ENCODE results near the gene PEX7.
"Not testable (repeated sequence)": the region's sequence is repeated elsewhere in the genome, so short reads cannot be mapped to it uniquely, and the experiment has no call there.

PEX7 gene

DNA sequence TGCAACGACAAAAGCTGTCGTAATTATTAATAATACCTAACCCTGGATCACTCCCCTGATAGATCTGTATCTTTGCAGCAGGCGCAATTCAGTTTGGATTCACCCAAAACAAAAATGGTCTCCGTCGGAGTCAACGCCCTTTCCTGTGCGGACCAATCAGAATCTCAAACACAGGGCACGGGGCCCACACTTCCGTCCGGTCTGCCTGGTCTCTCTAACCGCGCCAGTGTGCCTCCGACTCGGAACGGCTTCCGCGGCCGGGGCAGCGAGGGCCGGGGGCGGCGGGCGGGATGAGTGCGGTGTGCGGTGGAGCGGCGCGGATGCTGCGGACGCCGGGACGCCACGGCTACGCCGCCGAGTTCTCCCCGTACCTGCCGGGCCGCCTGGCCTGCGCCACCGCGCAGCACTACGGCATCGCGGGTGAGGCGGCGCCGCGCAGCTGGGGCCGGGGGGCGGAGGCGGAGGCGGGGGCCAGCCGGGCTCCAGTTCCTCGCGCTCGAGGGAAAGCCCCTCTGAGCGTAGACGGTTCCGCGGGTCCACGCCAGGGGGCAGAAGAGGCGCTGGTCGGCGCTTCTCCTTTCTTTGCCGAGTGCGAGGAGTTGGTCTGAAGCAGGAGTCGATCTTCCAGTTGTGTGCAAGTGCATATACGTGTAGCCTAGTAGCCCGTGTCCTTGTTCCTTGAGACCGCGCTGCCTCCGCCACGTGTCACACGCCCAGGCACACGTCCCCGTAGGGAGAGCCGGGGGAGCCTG is at the start of gene PEX7:
PEX7 (plus strand) TSS at position 217 of the 752 bp plus-strand sequence; CDS start at position 291, 74 bp downstream.
- in situ Hi-C loops (cut with HindIII; ENCODE audit: low sequenced_read_pairs), result no loop called here

DNA sequence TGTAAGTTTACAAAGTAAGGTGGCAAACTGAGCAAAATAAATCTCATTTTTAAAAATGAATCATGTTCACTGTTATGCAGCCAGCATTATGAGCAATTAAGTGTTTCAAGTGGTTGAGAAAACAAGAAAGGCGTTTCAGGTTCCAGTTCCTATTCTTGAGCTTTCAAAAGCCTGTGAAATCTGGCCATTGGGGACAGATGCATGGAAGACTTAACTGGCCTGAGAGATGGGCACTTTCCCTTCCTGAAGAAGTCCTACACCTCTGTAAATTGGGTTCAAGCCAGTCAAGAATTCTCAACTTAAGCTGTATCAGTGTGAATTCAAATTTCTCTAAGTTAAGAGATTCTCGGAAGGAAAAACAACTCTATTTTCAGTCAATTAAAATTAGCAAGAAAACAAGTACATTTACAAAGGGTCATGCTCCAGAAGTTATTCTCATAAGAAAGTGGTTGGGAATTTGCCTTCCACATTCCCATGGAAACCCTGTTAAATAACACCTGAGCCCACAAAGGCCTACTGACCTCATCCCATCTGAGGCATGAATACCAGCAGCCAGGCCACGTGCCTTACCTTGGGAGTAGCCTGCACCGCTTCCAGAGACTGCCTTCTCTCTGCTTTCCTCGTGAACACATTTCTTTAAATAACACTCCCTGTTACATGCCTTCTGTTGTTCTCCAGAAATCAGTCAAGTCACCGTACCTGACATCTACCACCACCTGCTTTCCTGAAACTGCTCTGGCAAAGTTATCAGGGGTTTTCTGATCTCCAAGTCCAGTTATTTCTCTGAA is 49.5 kb upstream of the PEX7 start:
- in situ Hi-C loops (cut with HindIII; ENCODE audit: low sequenced_read_pairs), result no loop called here

DNA sequence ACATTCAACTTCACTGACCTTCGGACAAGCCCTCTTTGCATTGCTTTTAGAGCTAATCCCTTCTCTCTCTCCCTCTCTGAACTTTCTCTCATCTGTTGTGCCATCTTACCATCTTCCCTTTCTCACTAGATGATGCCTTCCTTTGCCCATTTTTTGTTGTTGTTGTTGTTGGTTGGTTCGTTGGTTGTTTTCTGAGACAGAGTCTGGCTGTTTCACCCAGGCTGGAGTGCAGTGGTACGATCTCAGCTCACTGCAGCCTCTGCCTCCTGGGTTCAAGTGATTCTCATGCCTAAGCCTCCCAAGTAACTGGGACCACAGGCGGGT is 49.0 kb upstream of the PEX7 start:
- in situ Hi-C loops (cut with HindIII; ENCODE audit: low sequenced_read_pairs), result no loop called here

GRCh38 chr6:136774228-136775041 is 48.0 kb upstream of the PEX7 start:
- in situ Hi-C loops (cut with HindIII; ENCODE audit: low sequenced_read_pairs), result loop anchor here (5.0 kb wide), 1 partner anchor 117 kb away; no protein-coding TSS in a partner anchor

DNA sequence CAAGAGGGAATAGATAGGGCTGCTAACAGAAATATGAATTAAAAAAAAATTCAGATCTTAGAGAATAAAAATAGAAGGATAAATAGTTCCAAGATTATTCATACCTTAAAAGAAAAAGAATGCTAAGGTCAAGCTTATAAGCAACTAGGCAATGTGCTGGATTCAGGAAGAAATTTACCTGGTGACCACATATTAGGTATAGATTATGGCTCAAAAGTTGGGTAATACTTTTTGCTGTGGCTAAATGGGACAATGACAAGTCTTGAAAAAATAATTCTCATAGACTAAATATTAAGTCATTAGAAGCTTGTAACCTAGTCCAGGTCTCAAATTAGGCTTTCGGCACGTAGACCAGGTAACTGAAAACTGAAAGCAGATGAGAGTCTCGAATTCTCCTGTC is 47.3 kb upstream of the PEX7 start:
- in situ Hi-C loops (cut with HindIII; ENCODE audit: low sequenced_read_pairs), result loop anchor here (5.0 kb wide), 1 partner anchor 118 kb away; no protein-coding TSS in a partner anchor

DNA sequence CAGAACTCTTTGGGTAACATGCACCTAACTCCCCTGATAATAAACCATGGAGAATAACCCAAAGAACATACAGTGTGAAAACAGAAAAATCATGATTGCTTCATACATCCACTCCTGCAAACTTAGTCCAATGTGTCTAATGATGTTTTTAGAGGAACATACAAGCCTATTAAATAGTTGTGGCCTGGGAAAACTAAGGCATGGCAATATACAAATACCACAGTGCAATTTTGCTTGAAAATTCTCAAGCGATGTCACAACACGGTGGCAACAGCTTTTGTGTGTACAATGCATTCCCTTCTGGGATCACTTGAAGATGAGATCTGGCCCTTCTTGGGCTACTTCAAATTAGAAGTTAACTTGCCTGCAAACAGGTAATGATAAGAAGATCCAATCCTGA is 46.8 kb upstream of the PEX7 start:
- in situ Hi-C loops (cut with HindIII; ENCODE audit: low sequenced_read_pairs), result loop anchor here (5.0 kb wide), 1 partner anchor 118 kb away; no protein-coding TSS in a partner anchor

GRCh38 chr6:136777651-136778050 is 44.7 kb upstream of the PEX7 start:
- in situ Hi-C loops (cut with HindIII; ENCODE audit: low sequenced_read_pairs), result loop anchor here (5.0 kb wide), 1 partner anchor 120 kb away; no protein-coding TSS in a partner anchor

GRCh38 chr6:136779682-136780081 is 42.7 kb upstream of the PEX7 start:
- in situ Hi-C loops (cut with HindIII; ENCODE audit: low sequenced_read_pairs), result loop anchor here (5.0 kb wide), 1 partner anchor 122 kb away; no protein-coding TSS in a partner anchor

- in situ Hi-C loops (cut with HindIII; ENCODE audit: low sequenced_read_pairs), result no loop called here
Observed at GRCh38 chr6:136780972-136781371, 41.4 kb upstream of the PEX7 start.

DNA sequence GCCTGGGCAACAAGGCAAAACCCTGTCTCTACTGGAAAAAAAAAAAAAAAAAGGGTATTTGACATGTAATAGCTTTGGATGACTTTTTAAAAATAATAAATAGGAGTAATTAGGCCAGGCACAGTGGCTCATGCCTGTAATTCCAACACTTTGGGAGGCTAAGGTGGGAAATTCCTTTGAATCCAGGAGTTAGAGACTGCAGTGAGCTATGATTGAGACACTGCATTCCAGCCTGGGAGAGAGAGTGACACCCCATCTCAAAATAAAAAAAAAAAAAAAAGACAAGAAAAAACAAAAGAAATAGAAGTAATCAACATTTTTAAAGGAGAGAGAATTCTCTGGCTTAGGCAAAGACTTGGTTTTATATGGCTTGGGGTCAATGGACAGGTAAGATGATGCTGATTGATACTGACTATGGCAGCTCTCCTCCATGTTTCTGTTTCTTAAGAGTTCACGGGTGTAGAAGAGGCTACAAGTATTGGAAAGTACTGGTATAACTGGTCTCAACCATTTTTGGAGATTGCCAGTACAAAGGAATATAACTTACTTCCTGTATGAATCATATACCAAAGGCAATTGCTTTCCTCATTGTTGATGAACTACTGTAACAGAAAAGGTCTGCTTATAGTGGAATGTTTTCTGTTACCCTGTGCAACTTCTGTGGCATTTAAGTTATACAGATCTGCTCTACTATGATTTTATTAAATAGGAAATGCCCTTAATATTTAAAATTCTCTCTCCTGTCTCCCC is 40.2 kb upstream of the PEX7 start:
- in situ Hi-C loops (cut with HindIII; ENCODE audit: low sequenced_read_pairs), result no loop called here

GRCh38 chr6:136783021-136783420 is 39.4 kb upstream of the PEX7 start:
- in situ Hi-C loops (cut with HindIII; ENCODE audit: low sequenced_read_pairs), result no loop called here

DNA sequence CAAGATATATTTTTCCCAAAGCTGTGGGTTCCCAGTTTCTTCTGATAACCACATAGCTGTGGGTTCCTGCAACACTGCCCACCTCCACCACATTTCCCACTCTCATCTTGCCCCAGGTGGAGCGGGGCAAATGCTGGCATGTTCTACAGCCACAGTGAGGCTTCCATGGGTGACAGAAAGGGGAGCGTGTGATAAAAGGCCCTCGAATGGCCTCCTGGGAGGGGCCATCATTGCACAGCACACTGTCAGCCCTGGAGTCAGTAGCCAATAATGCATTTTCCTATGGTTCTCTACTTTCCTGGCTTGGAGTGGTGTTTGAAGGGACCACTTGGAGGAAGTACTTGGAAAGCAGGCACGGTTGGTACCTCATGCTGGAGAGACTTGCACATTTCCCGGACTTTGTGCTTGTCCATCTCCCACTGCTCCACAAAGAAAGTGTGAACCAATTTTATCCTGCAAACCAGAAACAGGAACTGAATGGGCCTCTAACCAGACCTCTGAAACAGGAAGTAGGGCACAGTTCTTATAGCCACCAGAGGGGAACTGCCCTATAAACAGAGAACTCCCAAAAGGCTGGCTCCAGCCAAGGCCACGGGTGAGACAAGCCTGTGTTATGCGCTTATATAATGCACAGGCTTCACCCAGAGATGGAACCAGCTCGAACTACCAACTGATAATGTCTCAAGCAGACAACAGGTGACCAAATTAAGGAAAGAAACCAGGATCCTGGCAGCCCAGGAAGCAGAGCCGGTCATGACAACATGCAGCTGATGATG is 38.7 kb upstream of the PEX7 start:
- in situ Hi-C loops (cut with HindIII; ENCODE audit: low sequenced_read_pairs), result no loop called here

DNA sequence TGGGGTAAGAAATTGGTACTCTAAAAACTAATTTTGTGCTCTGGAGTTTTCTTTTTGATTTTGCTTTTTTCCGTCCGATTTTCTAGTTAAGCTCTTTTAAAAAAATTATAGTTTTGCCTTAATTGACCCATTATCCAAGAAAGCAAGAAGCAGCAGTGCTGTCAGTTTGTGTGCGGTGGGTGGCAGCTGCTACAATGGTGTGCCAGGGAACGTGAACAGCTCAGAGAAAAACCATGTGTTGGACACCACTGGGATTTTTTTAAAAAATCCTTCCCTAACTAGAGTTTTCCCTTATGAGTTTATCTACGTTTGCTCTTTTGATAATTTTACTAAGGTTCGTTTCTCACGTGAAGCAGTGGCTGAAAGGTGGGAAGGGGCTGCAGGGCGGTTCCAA is 38.1 kb upstream of the PEX7 start:
- in situ Hi-C loops (cut with HindIII; ENCODE audit: low sequenced_read_pairs), result no loop called here

DNA sequence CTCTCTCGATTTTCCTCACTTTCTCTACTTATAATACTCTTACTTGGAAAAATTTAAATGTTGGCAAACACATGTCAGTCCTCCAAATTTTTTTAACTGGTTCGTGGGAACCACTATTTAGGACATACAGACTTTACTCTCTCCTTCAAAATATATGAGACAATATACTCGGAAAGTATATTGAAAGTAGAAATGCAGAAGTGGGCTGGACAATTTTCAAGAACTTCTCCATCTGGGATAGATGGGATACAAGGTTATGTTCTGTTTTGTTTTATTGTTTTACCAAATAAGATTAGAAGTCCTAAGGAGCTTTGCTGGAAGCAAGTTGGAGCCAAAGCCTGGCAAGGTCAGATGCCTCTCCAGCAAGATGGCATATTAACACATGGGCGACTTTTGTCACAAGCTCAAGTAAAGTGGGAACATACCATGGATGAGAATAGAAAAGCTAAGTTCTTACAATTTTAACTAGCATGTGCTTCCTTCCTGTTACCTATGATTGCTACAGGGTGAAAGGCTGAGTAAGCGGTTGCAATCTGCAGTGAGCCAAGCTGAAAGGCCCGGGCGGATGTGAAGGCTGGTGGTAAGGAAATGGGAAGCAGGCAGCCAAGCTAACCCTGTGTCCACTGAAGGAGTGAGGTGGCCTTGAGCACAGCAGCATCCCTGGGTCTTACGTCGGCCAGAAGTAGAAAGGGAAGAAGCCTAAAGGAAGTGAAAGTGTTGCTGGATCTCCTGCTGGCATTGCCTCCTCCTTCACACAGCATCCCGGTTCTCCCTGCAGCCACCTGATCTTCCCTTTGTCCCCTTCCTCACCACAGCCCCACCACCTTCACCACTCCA is 37.3 kb upstream of the PEX7 start:
- in situ Hi-C loops (cut with HindIII; ENCODE audit: low sequenced_read_pairs), result no loop called here

- in situ Hi-C loops (cut with HindIII; ENCODE audit: low sequenced_read_pairs), result no loop called here
Observed at GRCh38 chr6:136786658-136787057, 35.7 kb upstream of the PEX7 start.

DNA sequence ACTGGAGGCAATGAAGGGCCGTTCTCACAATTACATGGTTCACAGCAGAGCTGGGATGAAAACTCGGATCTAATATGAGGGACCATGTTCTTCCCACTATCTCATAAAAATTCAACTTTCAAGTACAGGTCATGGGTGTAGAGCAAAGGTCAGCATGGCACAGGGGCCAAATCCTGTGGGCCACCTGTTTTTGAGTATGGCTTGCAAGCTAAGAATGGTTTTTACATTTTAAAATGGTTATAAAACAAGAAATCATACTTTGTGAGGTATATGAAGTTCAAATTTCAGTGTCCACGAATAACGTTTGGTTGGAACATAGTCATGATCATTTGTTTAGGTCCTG is 34.7 kb upstream of the PEX7 start:
- in situ Hi-C loops (cut with HindIII; ENCODE audit: low sequenced_read_pairs), result no loop called here

DNA sequence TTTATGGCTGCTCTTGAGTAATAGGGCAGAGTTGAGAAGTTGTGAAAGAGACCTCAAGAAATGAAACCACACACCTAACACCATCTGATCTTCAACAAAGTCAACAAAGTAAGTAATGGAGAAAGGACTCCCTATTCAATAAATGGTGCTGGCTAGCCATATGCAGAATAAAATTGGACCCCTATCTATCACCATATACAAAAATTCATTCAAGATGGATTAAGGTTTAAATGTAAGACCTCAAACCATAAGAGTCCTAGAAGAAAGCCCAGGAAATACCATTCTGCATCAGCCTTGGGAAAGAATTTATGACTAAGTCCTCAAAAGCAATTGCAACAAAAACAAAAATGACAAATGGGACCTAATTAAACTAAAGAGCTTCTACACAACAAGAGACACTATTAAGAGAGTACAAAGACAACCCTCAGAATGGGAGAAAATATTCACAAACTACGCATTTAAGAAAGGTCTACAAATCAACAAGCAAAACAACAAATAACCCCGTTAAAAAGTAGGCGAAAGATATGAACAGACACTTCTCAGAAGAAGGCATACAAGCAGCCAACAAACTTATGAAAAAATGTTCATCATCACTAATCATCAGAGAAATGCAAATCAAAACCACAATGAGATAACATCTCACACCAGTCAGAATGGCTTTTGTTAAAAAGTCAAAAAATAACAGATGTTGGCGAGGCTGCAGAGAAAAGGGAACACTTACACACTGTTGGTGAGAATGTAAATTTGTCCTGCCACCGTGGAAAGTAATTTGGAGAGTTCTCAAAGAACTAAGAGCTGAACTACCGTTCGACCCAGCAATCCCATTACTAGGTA is 34.1 kb upstream of the PEX7 start:
- in situ Hi-C loops (cut with HindIII; ENCODE audit: low sequenced_read_pairs), result no loop called here

- in situ Hi-C loops (cut with HindIII; ENCODE audit: low sequenced_read_pairs), result not testable (repeated sequence)
Observed at GRCh38 chr6:136789440-136789839, 33.0 kb upstream of the PEX7 start.

Data from endothelial cell of hepatic sinusoid (primary cell).